ENCODE data around the gene FAM221B. TPM values are rescaled to one million over a fixed set of nuclear protein-coding genes. Genes with fewer than 3 reads are reported as not detected.

FAM221B gene
- total and polyA plus RNA-seq, 2 of the 4 experiments (the other 2 are of a cell fraction), result not detected

DNA sequence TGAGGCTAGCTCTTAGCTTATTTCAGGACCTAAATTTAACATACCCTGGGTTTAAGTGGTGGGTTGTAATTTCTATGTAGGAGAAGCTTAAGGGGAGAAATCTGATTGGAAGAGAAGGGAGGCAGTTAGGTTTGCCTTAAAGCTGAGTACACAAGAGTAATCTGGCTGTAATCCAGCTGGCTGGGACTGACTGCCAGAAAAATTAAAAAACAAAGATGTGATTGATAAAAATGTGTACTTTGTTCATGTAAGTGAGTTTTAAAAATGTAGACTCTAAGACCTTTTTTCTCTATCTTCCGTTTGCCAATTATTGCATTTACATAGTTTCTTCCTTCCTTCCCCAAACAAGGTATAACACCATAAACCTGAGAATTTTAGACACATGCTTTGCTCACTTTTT is 57.0 kb downstream of the FAM221B start:
- no peak overlapping the region for H2BK20ac ChIP-seq (ENCODE audit: low read depth, low read length)
- WGBS, 2 experiments (ENCODE audit: extremely low coverage in 2 of 2, insufficient read length in 1 of 2), result no CpG with 5 or more reads among the region's 1 CpG
- no peaks in the 10 kb centered on the region for H3K79me1 ChIP-seq (ENCODE audit: low read depth in 1 of 2, low read length in 2 of 2)
- H3K18ac ChIP-seq (ENCODE audit: low read depth, low read length), result no peak overlapping the region
- H3K36me3 ChIP-seq (ENCODE audit: control insufficient read depth, insufficient read depth, low read length), result no peaks in the 10 kb centered on the region
- TF ChIP-seq, protein P1, sequence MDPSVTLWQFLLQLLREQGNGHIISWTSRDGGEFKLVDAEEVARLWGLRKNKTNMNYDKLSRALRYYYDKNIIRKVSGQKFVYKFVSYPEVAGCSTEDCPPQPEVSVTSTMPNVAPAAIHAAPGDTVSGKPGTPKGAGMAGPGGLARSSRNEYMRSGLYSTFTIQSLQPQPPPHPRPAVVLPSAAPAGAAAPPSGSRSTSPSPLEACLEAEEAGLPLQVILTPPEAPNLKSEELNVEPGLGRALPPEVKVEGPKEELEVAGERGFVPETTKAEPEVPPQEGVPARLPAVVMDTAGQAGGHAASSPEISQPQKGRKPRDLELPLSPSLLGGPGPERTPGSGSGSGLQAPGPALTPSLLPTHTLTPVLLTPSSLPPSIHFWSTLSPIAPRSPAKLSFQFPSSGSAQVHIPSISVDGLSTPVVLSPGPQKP (IDR thresholded peaks at IDR 0.05; ENCODE audit: borderline replicate concordance, low read depth, low read length), result no peak
- no peak for TF ChIP-seq MXI1 (IDR thresholded peaks at IDR 0.05; ENCODE audit: borderline replicate concordance, low read depth, low read length)
- TF ChIP-seq CEBPB (IDR thresholded peaks at IDR 0.05; ENCODE audit: low read depth, low read length), result no peak
- TF ChIP-seq CHD1 (IDR thresholded peaks at IDR 0.05; ENCODE audit: low read depth, low read length), result no peak
- no peak for TF ChIP-seq NFE2L2 (IDR thresholded peaks at IDR 0.05; ENCODE audit: low read depth, low read length)
- H2BK5ac ChIP-seq (ENCODE audit: low read depth, low read length, poor library complexity, severe bottlenecking), result no peak overlapping the region
- no peak overlapping the region for H2AFZ ChIP-seq (replicated peaks; ENCODE audit: low read length, poor library complexity)
- H3K14ac ChIP-seq (replicated peaks; ENCODE audit: low read depth, low read length), result no peak overlapping the region
- H3K9me3 ChIP-seq (ENCODE audit: control insufficient read depth, insufficient read depth, low read length), result no peaks in the 10 kb centered on the region
- no peak overlapping the region for H3K4me2 ChIP-seq (ENCODE audit: low read depth, low read length)
- no TSS peak for BruUV-seq (replicated peaks)
- no peak overlapping the region for H2BK120ac ChIP-seq (ENCODE audit: low read depth, low read length)
- ChIA-PET CTCF (interaction anchor here (1.0 kb wide), 1 partner anchor 18 kb away, joined by 3 read pairs; no protein-coding TSS in a partner anchor), POLR2A (ENCODE audit: unreplicated experiment) (no interaction called here)
- ATAC-seq (ENCODE audit: low read depth), result peak; percentile 32; the same call in 1 of the 2 replicates
- H3K56ac ChIP-seq (ENCODE audit: extremely low read depth, insufficient read depth, low read length), result no peak overlapping the region
- no peak overlapping the region for H3K4me3 ChIP-seq (ENCODE audit: insufficient read depth, low read depth, low read length)
- no peak overlapping the region for H2BK15ac ChIP-seq (ENCODE audit: low read depth, low read length)
- dilution Hi-C loops (cut with HindIII; ENCODE audit: low sequenced_read_pairs, unreplicated experiment) (no loop called here), intact Hi-C loops (cut with micrococcal nuclease) (no loop called here), in situ Hi-C loops (cut with MboI; ENCODE audit: low sequenced_read_pairs) (no loop called here)
- H2AK5ac ChIP-seq (ENCODE audit: low read depth, low read length), result no peak overlapping the region
- H4K5ac ChIP-seq (ENCODE audit: low read depth, low read length), result no peak overlapping the region
- H3K27ac ChIP-seq (ENCODE audit: insufficient read depth, low read length), result no peak overlapping the region
- no peak overlapping the region for H3K9ac ChIP-seq (ENCODE audit: low read depth, low read length)
- no peak overlapping the region for H4K8ac ChIP-seq (ENCODE audit: low read depth in 2 of 2, low read length in 2 of 2)
- H4K20me1 ChIP-seq (ENCODE audit: insufficient read depth, low read length), result no peaks in the 10 kb centered on the region
- H2AK9ac ChIP-seq (replicated peaks; ENCODE audit: low read depth, low read length, poor library complexity), result no peak overlapping the region
- H3K27me3 ChIP-seq (ENCODE audit: control insufficient read depth, insufficient read depth, low read length), result peaks cover 28% of the 10 kb centered on the region
- H3K23ac ChIP-seq (ENCODE audit: low read depth, low read length), result no peak overlapping the region
- no peak overlapping the region for H4K91ac ChIP-seq (ENCODE audit: insufficient read depth, low read depth, low read length)
- peaks cover 1% of the 10 kb centered on the region; the same call in 1 of the 2 replicates for H3K4me1 ChIP-seq (ENCODE audit: control insufficient read depth, insufficient read depth, low read length)
- H3K4ac ChIP-seq (ENCODE audit: low read depth, low read length), result no peak overlapping the region
- H3K9me1 ChIP-seq (ENCODE audit: insufficient read depth, low read length), result no peaks in the 10 kb centered on the region
- no peak for DNase-seq
